Measurements from ENCODE around the gene SMNDC1.

- TF ChIP-seq CTCF (IDR thresholded peaks at IDR 0.05) (no peak), POLR2A (IDR thresholded peaks at IDR 0.05) (no peak)
Measured at GRCh38 chr10:110336111-110336721, 31.5 kb upstream of the SMNDC1 start.

All from testis (tissue), 2 donors.